BJ (cell line): ENCODE results near the gene PMEPA1. TPM values are rescaled to one million over a fixed set of nuclear protein-coding genes. Genes with fewer than 3 reads are reported as not detected.

Experiments used
- polyA plus RNA-seq: library from polyadenylated mRNA; depleted of rRNA; stranded (reverse); fragments of >200 nt; gene quantifications from 2 replicates; pipeline ENCODE4 v1.2.3, GENCODE V29; 2011; rRNA removed

The PMEPA1 gene
- polyA plus RNA-seq, 1 experiment, result 5.0 TPM

Other genes with a start within 250 kb of the PMEPA1 start
- not detected in 2 replicates for gene CTCFL, start 184.9 kb downstream of the PMEPA1 start, polyA plus RNA-seq
- gene PCK1, start 148.9 kb downstream of the PMEPA1 start, polyA plus RNA-seq, result not detected in 2 replicates
- not detected in 2 replicates for gene ZBP1, start 89.6 kb downstream of the PMEPA1 start, polyA plus RNA-seq